SW480 (cell line): Measurements from ENCODE around the gene LARP1B.
"Not testable (repeated sequence)": the region's sequence is repeated elsewhere in the genome, so short reads cannot be mapped to it uniquely, and the experiment has no call there.

Experiments used
- DNase-seq: peaks from one replicate; pipeline ENCODE4 v3.0.0-alpha.2; 2016; ENCODE audit warnings: low spot score

The LARP1B gene

DNA sequence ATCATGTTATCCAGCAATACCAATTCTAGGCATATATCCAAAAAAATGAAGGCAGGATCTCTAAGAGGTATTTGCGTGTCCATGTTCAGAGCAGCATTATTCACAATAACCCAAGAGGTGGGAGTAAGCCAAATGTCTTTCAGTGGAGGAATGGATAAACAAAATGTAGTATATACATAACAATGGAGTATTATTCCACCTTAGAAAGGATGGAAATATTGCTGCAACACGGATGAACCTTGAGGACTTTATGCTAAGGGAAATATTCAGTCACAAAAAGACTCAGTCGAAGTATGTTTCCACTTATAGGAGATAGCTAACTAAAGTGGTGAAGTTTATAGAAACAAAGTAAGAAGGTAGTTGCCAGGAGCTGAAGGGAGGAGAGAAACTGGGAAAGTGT, 74.3 kb downstream of the LARP1B start:
- no peak for DNase-seq

DNA sequence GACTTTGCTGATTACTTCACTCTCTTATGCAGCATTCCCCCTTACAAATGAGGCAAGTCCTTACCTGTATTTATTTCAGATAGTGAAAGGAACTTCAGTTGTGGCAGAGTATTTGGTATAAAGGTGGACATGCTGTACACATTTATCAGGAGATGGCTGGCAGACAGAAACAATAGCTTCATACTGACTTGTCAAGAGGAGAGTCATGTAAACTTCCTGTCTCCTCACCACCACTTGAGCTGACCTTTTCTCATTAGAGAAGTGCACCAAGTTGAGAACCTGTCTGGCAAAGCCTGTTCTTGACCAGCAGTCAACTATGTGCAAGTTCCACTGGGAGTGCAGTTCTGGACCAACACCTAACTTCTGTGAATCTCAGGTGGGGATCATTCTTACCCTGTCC, 80.8 kb downstream of the LARP1B start:
- no peak for DNase-seq

DNA sequence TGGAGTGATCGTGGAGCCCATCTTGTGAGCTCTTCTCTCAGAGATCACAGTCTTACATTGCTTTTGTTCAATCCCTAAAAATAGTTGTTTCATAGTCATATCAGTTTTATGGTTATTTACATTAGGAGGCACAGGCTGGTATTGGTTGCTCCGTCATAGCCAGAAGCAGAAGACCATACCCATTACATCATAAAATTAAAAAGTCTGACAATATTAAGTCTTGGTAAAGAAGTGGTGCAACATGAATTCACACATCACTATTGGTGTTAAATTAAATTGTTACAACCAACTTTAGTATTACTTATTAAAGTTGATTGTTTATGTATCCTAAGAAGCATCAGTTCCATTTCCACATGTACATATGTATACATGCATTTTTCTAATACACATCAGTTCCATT, 84.6 kb downstream of the LARP1B start:
- no peak for DNase-seq

DNA sequence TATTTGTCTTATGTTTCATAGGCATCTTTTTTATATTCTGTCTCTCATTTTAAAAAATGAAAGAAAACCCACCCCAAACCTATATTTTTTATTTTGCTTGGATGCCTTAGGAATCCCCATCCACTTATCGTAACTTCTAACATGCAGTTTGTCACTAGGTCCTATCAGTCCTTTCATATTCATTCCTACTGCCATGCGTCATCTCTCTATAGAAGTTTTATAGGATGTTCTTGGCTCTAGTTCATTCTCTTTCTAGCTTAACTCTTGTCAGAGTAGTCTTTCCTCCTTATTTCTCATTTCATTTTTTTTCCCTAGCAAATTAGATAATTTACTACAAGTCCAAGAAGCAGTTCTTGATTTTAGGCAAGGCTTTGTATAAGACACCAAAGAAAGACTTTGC, 92.7 kb downstream of the LARP1B start:
- DNase-seq = no peak

DNA sequence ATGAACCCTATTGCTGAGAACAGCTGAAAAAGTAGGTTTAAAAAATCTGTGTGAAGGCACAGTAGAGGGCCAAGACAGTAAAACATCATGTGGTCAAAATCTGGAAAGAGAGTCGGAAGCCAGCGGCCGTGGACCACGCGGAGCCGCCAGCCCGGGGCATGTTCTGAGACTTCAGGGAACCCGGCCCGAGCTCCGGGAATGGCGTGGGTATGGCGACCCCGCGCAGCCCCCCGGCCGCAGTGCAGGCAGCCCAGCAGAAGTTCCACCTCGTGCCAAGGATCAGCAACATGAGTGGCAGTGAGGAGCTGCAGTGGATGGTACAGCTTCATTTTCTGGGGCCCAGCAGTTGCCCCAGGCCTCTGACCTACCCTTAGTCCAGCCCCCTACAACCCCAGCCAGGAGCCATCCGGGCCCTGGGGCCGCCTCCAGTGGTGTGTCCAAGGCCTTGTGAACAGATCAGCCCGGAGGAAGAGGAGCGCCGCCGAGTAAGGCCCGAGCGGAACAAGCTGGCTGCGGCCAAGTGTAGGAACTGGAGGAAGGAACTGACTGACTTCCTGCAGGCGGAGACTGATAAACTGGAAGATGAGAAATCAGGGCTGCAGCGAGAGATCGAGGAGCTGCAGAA, 94.2 kb downstream of the LARP1B start:
- no peak for DNase-seq

DNA sequence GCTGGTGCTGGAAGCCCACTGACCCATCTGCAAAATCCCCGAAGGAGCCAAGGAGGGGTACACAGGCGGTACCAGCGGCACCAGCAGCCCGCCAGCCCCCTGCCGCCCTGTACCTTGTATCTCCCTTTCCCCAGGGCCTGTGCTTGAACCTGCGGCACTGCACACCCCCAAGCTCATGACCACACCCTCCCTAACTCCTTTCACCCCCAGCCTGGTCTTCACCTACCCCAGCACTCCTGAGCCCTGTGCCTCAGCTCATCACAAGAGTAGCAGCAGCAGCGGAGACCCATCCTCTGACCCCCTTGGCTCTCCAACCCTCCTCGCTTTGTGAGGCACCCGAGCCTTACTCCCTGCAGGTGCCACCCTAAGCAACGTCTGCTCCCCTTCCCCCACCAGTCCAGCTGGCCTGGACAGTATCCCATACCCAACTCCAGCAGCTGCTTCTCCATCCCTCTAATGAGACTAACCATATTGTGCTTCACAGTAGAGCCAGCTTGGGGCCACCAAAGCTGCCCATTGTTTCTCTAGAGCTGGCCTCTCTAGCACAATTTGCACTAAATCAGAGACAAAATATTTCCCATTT, 94.9 kb downstream of the LARP1B start:
- DNase-seq = no peak

DNA sequence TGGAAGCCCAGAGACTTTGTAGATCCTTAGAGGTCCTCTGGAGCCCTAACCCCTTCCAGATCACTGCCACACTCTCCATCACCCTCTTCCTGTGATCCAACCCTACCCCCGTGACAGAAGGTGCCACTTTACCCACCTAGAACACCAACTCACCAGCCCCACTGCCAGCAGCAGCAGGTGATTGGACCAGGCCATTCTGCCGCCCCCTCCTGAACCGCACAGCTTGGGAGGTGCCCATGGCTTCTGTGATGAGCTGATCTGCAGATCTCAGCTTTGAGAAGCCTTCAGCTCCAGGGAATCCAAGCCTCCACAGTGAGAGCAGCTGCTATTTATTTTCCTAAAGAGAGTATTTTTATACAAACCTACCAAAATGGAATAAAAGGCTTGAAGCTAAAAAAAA, 95.4 kb downstream of the LARP1B start:
- not testable (repeated sequence) for DNase-seq

DNA sequence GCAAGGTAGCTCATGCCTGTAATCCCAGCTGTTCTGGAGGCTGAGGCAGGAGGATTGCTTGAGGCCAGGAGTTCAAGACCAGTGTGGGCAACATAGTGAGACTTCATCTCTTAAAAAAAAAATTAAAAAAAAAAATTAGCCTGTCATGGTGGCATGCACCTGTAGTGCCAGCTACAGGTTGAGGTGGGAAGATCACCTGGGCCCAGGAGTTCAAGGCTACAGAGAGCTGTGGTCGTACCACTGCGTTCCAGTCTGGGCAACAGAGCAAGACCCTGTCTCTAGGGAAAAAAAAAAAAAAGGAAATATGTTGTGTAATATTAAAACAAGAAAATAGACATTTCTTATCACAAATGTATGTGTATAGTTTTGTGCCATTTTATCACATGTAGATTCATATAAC, 97.8 kb downstream of the LARP1B start:
- no peak for DNase-seq

DNA sequence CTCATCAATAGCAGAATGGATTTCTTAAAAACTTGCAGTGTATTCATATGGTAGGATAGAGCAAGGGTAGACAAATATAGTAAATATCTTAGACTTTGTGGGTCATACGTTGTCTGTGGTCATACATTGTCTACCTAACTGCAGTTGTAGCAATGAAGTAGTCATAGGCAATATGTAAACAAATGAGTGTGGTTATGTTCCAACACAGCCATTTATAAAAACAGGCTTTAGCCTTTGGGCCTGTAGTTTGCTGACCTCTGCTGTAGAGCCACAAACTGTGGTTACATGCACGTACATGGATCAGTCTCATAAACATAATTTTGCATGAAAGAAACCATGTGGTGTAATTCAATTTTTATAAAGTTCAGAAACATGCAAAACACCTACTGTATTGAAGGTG, 98.9 kb downstream of the LARP1B start:
- DNase-seq = peak; percentile 7

DNA sequence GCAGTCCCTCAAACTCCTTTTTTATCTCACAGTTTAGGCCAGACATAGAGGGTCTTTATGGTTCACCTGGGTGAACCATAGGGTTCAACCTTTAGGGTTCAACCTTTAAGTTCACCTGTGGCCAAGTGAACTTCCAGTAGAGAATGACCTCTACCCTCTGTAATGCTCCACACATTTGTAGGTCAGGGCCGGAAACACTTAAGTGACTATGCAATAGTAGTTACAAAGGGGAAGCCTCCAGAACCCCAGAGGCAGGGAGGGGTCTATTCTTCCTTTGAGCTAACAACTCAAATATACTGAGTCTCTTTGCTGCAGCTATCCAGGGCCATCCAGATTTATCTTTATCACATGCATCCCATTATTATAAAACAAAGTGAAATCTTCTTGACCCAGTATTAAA, 100.0 kb downstream of the LARP1B start:
- DNase-seq = no peak

DNA sequence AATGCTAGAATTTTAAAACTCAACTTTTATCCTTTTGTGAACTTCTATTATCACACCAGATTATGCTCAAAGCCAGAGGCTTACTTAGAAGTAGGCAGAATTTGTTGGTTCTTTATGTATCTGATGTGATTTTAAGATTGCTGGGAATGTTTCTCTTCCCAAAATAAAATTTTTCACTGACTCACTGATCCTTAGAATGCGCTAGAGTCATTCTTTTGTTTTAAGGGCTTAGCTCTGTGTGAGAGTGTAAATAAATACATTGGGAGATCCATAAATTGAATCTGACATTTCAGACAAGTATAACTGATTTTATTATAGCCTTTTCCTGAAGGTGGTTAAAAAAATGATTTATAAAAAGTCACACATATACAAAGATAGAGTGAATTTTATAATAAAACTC, 101.3 kb downstream of the LARP1B start:
- no peak for DNase-seq

DNA sequence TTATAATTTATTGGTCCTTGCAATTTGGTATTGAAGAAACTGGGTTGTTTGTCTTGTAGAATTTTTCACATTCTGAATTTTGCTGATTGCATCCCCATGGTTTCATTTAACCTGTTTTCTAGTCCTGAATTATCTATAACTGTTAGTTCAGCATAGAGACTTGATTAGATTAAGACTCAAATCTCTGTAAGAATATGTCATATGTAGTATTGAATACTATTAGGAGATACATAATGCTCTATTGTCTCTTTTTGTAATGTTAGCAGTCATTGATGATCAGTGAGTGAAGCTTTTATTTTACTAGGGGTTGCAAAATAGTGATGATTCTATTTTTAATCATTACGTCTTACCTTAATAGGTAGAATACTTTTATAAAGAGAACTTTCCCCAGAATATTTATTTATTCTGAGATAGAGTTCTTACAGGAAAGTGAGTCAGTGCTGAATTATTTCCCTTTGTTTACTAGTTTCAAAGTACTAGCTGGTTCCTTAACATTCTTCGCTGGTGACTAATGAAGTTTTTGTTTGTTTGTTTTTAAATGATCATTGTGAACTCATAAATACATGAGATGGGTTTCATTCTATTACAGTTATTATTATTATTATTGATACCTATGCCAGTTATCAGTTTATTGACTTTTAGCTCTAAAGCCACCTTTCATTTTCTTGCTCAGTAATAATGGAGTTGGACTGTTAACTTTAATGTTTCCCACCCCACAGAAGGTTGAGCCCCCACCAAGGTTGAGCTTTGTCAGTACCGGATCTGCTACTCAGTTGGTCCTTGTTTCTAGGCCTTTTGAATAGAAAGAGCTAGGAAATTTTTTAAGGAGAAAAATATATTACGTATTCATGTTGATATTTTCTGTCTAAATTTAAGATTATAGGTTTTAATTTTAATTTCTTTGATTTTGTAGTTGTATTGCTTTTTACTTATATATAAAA, 102.3 kb downstream of the LARP1B start:
- peak; percentile 63 for DNase-seq

DNA sequence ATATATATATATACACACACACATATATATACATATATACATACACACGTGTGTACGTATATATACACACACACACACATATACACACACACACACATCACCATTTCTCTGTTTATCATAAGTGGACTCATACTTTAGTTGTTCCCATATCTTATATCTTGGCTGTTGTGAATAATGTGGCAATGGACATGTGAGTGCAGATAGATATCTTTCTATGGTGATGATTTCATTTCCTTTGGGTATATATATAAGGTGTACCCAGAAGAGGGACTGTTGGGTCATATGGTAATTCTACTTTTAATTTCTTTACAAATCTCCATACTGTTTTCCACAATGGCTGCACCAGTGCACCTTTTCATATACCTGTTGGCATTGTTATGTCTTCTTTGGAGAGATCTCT, 105.9 kb downstream of the LARP1B start:
- no peak for DNase-seq

DNA sequence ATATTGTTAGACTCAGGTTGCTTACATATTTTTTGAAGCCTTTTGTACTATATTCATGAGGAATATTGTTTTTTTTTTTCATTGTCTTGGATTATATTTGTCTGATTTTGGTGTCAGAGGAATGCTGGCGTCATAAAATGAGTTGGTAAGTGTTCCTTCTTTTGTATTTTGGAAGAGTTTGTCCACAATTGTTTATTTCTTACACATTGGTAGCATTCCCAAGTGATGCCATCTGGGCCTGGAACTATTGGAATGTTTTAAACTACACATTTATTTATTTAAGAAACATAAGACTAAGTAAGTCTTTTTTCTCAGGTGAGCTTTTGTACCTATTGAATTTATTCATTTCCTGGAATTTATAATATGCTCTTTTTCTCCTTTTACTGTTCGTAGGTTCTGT, 107.6 kb downstream of the LARP1B start:
- no peak for DNase-seq

DNA sequence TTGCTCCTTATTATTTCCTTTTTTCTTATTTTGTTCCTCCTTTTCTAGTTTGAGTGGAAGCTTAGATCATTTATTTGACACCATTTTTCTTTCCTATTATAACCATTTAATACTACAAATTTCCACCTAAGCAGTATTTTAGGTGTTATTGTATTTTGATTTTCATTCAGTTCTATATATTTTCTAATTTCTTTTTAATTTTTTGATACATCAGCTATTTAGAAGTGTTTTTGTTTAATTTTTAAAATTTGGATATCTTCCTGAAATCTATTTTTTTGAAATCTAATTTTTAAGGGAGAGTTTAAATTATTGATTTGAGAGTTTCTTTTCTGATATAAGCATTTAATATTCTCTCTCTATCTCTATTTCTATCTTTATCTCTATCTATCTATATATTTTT, 108.1 kb downstream of the LARP1B start:
- no peak for DNase-seq

DNA sequence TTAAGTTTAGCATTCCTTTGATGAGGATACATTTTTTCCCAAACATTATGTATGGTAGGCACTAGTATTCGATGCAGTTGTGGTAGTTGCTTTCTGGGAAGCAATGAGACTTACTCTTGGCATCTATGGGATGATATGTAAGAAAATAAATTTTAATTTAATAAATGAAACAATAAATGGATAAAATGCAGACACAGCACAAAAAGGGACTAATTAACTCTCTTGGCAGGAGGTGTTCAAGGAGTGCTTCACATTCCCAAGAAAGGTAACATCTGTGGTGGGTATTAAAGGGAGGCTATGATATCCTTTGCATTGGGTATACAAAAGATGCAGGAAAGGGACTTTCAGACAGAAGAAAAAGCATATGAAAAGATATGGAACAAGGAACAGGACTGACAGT, 115.5 kb downstream of the LARP1B start:
- DNase-seq = no peak

DNA sequence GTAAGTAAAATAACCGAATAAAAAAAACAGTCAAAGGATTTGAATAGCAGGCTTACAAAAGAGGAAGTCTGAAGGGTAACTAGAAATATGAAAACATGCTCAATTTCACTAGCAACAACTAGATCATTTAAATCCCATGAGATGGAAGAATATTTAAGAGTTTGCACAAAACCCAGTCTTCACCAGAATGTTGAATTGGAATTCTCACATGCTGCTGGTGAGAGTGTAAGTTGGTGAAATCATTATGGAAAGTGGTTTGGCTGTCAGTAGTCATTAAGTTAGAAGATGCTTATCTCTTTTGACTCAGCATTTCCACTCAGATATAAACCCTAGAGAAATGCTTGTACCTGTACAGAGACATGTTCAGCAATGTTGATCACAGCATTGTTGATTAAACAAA, 116.4 kb downstream of the LARP1B start:
- DNase-seq = no peak

DNA sequence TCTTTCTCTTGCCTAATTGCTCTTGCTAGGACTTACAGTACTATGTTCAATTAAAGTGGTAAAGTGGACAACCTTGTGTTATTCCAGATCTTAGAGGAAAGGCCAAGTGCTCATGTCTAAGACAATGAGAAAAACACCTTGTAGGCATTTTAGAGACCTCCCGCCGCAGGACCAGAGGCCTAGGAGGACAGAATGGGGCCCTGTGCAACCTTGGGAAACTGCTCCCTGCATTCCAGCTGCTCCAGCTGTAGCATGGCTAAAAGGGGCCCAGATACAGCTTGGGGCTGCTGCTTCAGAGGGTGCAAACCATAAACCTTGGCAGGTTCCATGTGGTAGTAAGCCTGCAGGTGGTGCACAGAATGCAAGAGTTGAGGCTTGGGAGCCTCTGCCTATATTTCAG, 125.5 kb downstream of the LARP1B start:
- DNase-seq = no peak

DNA sequence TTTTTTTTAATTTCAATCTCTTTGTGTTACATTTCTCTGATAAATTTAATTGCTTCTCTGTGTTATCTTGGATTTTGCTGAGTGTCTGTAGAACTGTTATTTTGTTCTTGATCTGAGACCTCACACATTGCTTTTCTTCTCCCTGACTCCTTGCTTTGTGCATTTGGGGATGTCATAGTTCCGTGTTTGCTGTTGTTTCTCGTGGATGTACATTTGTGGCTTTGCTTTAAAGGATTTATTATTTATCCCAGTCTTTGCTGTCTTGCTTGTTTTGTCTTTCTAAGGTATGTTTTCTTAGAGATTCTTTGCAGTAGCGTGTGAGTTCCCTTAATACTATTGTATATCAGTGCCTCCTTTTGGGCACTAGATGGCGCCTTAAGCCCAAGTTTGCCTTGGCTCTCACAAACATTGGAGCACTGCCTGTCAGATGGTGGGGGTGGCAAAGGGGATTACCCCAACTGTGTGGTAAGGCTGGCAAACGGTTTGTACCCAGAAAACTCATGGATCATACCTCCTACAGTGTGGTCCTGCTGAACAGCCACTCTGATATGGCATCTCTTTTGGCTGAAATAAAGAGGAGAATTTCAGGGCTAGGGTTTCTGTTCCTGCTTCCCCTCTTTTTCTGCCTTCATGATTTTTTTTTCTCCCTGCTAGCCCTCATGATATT, 130.1 kb downstream of the LARP1B start:
- DNase-seq = peak; percentile 53

DNA sequence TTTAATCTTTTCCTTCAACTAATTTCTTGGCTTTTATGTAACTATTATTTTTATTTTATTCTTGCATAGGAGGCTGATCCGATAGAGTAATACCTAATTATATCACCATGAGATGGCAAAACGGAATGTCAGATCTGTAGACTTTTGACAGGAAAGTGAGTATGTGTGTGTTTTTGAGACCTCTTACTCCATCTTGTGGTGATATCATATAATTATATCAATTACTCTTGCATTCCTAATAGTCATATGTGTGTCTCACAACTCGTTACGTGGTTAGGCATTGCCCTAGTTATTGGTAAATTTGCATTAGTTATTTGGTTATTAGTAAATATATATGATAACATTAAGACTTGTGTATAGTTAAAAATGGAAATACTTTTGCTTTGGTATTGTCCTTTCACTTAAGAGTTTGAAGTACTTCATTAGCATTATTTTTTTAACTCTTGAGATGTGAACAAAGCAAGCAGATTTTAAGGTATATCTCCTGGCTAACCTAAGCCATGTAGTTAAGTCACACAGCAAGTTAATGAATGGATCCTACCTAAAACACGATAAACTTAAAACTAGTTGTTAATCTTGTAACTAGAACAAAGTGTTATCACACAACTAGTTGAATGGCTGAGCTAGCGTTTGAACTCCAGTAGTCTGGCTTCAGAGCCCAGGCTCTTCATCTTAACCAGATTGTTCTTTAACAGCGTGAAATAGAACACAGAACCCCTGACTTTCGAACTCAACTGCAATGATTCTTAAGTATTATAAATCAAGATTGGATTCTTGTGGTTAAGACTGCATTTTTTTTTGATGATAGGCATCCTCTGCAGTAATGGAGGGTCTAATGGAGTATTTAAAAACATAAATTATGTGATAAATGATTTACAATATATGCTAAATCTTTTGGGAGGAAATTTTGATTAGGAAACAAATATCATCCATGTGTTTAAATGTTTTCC, 159.4 kb downstream of the LARP1B start:
- peak; percentile 42 for DNase-seq

DNA sequence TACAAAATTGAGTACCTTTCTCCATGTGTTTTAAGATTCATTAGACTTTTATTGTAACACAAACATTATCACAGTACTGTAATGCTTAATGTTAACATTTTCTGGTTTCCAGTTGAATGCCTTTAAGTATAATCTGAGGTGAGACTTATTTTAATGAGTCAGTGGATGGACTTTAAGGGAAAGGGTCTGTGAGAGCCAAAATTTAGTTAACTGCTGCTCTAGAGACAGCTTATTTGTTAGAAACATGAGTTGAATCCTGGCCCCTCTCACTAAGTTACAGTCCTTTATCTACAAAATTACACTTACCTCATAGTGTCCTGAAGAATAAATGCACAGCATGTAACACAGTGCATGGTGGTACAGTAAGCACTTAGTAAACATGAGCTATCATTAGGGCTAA, 160.5 kb downstream of the LARP1B start:
- DNase-seq = no peak

DNA sequence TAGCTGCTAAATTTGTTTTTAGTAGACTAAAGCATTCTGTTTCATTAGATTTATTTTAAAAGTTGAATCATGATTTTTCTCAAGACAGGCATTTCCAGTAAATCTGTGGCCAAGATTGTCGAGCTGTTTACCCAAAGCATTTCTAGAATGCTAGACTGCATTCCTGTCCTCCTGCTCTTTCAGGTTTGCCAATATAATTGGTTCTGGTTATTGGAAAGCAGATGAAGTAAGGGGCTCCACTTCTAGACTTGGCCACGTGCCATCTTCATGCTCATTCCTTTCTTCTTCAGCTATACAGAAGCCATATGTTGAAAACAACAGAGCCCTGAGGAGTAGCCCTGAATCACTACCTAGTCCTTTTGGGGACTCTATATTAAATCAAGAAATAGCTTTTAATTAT, 164.0 kb downstream of the LARP1B start:
- DNase-seq = no peak
